Left lobe of liver (tissue), 2 donors: ENCODE data around the gene SMAP1. TPM values are rescaled to one million over a fixed set of nuclear protein-coding genes. Genes with fewer than 3 reads are reported as not detected.

Experiments used
- ATAC-seq: fragments of 200-7000 bp; cut with Tn5 transposase; one replicate; pipeline ENCODE4 v1.9.1; 2020; ENCODE audit warnings: mild to moderate bottlenecking, moderate library complexity
- DNase-seq: peaks from one replicate; pipeline ENCODE4 v3.0.0-alpha.2; 2020; ENCODE audit warnings: low spot score
- total RNA-seq: library from RNA; stranded (reverse); gene quantifications from one replicate; pipeline ENCODE4 v1.2.1, GENCODE V29; 2021
- donor health status: DM: no; HTN: no; CAD: no; lungs with moderate emphysema.
- donor health status: DM: no; HTN: yes; CAD: no.

Gene SMAP1
- total RNA-seq, 1 donor from 2014 or later, result 9.1 TPM

- ATAC-seq, result peak; percentile 100
- peak; percentile 51 for DNase-seq
Observed at GRCh38 chr6:70884074-70884983, 216.6 kb downstream of the SMAP1 start.

DNA sequence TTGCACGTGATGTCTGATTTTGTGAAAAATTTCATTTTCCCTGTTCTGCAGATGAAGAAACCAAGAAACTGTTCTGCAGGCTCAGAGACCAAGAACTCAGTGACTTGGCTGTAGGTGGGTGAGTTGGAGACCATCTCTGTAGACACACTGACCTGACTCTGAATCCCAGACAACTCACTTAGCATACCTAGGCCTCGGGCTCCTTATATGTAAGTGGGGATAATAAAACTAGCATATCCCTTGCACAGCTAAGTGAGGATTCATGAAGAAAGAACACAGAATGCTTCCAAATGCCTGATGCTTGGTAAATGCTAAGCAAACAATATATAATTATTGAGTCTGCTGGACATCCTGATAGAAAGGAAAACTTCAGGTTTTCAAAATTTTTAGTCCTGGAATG, 218.4 kb downstream of the SMAP1 start:
- ATAC-seq (no peak), DNase-seq (no peak)

- no peak for DNase-seq
- ATAC-seq, result no peak
Observed at GRCh38 chr6:70886661-70887060, 219.0 kb downstream of the SMAP1 start.

GRCh38 chr6:70889270-70889669, 221.6 kb downstream of the SMAP1 start:
- ATAC-seq (no peak), DNase-seq (no peak)

- DNase-seq (no peak), ATAC-seq (no peak)
Observed at GRCh38 chr6:70894001-70894400, 226.3 kb downstream of the SMAP1 start.

DNA sequence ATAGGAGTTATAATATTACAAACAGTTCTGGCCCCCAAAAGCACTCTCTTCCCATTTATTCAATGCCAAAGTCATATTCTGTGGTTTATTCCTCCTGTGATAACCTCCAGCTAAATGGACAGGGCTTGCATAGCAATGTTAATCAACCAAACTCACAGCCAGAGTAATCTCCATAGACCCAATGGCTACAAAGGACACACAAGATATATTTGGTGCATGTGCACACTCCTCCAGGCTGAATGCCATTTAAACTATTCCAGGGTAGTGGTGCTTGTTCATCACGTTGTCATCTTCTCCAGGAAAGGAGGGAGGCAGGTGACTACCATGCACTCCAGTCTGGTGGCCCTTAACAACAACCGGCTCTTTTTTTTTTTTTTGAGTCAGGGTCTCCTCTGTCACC, 232.4 kb downstream of the SMAP1 start:
- ATAC-seq, result no peak
- DNase-seq, result no peak

- DNase-seq (no peak), ATAC-seq (no peak)
Observed at GRCh38 chr6:70901324-70901723, 233.6 kb downstream of the SMAP1 start.

DNA sequence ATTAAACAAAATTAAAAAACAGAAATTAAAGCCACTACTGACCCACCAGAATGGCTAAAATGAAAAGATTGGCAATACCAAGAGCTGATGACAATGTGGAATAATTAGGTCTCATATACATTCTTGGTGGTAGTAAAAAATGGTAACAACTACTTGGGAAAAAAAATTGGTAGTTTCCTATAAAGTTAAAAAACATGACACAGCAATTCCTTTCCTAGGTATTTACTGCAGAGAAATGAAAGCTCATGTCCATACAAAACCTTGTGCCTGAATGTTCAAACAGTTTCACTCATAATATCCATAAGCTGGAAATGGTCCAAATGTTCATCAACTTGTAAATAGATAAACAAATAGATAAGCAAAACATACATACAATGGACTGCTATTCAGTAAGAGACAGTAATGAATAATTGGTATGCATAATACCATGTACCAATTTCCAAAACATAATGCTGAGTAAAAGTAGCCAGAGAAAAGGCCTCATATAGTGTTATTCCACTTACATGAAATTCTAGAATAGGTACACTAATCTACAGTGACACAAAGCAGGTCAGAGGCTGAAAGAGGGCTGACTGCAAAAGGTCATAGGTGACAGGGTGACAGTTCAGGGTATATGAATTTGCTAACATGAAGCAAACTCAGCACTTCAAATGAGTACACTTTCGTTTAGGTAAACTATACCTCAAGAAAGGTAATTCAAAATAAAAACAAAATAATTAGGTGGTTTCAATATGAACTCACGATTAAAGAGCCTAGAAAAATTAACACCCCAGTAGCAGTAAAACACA, 236.2 kb downstream of the SMAP1 start:
- DNase-seq (no peak), ATAC-seq (no peak)

GRCh38 chr6:70905742-70906141, 238.1 kb downstream of the SMAP1 start:
- no peak for ATAC-seq
- DNase-seq, result no peak

Other genes with a start within 250 kb of the SMAP1 start
- gene SDHAF4, start 101.0 kb upstream of the SMAP1 start, total RNA-seq, result 4.7 TPM